ENCODE measurements around the gene HEYL.

DNA sequence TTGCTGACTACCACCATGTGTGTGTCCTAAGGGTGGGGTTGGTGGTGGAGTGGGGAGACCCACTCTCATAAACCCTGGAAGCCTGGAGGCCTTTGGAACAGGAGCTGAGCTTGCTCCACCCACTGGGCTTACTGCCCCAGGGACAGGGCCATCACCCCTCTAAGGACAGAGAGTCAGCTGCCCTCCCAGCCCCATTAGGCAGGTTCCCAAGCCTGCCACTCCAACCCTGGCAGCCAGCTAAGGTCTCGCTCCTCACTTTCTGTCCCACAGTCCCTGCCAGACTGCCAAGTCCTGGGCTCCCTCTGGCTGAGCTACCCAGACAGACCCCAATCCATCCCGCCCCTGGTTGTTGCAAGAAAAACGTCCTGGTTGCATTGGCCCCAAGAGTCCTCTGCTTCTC lies 28.7 kb upstream of the HEYL start:
- TF ChIP-seq POLR2A (IDR thresholded peaks at IDR 0.05): no peak
- TF ChIP-seq CTCF (IDR thresholded peaks at IDR 0.05): no peak
- no peak for TF ChIP-seq EP300 (IDR thresholded peaks at IDR 0.05)
- no peak for TF ChIP-seq POLR2AphosphoS5 (IDR thresholded peaks at IDR 0.05)

Measured in upper lobe of left lung (tissue), 4 donors.